ENCODE data around the gene PRKACA. TPM values are rescaled to one million over a fixed set of nuclear protein-coding genes. Genes with fewer than 3 reads are reported as not detected.

PRKACA gene
- polyA plus RNA-seq, 2 of the 4 experiments (the other 2 are of a cell fraction): 10.0 to 40.9 TPM

GRCh38 chr19:14054099-14054498 is 63.5 kb downstream of the PRKACA start:
- POLR2A ChIA-PET: no interaction called here
- TF ChIP-seq CHD4 (IDR thresholded peaks at IDR 0.05; ENCODE audit: borderline replicate concordance): no peak
- no peak for TF ChIP-seq SREBF2 (IDR thresholded peaks at IDR 0.05)
- TF ChIP-seq ZC3H11A (IDR thresholded peaks at IDR 0.05): no peak
- CTCF ChIA-PET: interaction anchor here (1.1 to 1.4 kb wide), 3 partner anchors 11 to 101 kb away, joined by 3 to 6 read pairs (median 4); partner anchors contain the start of gene ASF1B
- no peak for FAIRE-seq
- ATAC-seq: no peak
- Histone ChIP-seq H3K4me3 (no peak overlapping the region), H3K4me2 (no peak overlapping the region), H3K27ac (no peak overlapping the region), H3K4me1 (peaks cover 10% of the 10 kb centered on the region), H3K9me3 (no peaks in the 10 kb centered on the region)
- 92% methylated on average over 6 of the region's 6 CpGs for whole genome bisulfite sequencing (ENCODE audit: missing lambda C conversion rate)
- no peak for DNase-seq (ENCODE audit: low read depth in 1 of 2, low spot score in 1 of 2)

DNA sequence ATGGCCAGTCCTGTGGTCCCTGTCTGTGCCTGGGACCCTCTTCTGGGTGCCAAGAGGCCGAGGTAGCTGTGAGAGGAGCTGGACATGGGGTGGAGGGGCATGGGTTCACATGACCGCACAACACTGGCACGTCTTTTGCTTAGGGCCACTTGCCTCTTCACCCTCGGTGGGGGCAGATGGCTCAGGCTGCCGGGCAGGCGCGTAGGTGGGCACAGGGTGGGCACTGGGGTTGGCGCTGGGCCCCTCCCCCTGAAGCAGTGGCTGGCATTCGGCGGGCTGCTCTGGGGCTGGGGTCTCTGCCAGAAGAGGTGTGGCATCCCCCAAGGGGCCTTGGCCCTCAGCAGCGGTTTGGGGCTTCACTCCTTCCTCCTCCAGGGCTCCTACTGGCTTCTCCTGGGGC is 64.1 kb downstream of the PRKACA start:
- no peak for FAIRE-seq
- POLR2A ChIA-PET: no interaction called here
- no peak for DNase-seq (ENCODE audit: low read depth in 1 of 2, low spot score in 1 of 2)
- no peak overlapping the region for H3K4me3 ChIP-seq
- H3K4me2 ChIP-seq: no peak overlapping the region
- H3K9me3 ChIP-seq: 0 out of 3 replicates have a peak, but pooled peaks cover under 1% of the 10 kb centered on the region
- CTCF ChIA-PET: interaction anchor here (0.6 to 1.7 kb wide), 5 partner anchors 8 to 148 kb away, joined by 3 to 9 read pairs (median 6); partner anchors contain the start of gene PALM3
- ATAC-seq: no peak
- TF ChIP-seq, protein P1, sequence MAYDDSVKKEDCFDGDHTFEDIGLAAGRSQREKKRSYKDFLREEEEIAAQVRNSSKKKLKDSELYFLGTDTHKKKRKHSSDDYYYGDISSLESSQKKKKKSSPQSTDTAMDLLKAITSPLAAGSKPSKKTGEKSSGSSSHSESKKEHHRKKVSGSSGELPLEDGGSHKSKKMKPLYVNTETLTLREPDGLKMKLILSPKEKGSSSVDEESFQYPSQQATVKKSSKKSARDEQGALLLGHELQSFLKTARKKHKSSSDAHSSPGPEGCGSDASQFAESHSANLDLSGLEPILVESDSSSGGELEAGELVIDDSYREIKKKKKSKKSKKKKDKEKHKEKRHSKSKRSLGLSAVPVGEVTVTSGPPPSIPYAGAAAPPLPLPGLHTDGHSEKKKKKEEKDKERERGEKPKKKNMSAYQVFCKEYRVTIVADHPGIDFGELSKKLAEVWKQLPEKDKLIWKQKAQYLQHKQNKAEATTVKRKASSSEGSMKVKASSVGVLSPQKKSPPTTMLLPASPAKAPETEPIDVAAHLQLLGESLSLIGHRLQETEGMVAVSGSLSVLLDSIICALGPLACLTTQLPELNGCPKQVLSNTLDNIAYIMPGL (CRISPR knock-in tag; IDR thresholded peaks at IDR 0.05; ENCODE audit: borderline replicate concordance): no peak
- TF ChIP-seq ZSCAN20 (CRISPR knock-in tag; IDR thresholded peaks at IDR 0.05) (no peak), BCL3 (IDR thresholded peaks at IDR 0.05) (no peak), ZNF302 (CRISPR knock-in tag; IDR thresholded peaks at IDR 0.05) (no peak), PBX3 (IDR thresholded peaks at IDR 0.05) (no peak), EHF (CRISPR knock-in tag; IDR thresholded peaks at IDR 0.05) (no peak), ESRRA (IDR thresholded peaks at IDR 0.05; ENCODE audit: borderline replicate concordance, low read length) (no peak), HOXB5 (CRISPR knock-in tag; IDR thresholded peaks at IDR 0.05) (no peak), ZC3H11A (IDR thresholded peaks at IDR 0.05) (no peak)
- TF ChIP-seq, protein P2, sequence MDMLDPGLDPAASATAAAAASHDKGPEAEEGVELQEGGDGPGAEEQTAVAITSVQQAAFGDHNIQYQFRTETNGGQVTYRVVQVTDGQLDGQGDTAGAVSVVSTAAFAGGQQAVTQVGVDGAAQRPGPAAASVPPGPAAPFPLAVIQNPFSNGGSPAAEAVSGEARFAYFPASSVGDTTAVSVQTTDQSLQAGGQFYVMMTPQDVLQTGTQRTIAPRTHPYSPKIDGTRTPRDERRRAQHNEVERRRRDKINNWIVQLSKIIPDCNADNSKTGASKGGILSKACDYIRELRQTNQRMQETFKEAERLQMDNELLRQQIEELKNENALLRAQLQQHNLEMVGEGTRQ (IDR thresholded peaks at IDR 0.05): no peak
- TF ChIP-seq, protein P3, sequence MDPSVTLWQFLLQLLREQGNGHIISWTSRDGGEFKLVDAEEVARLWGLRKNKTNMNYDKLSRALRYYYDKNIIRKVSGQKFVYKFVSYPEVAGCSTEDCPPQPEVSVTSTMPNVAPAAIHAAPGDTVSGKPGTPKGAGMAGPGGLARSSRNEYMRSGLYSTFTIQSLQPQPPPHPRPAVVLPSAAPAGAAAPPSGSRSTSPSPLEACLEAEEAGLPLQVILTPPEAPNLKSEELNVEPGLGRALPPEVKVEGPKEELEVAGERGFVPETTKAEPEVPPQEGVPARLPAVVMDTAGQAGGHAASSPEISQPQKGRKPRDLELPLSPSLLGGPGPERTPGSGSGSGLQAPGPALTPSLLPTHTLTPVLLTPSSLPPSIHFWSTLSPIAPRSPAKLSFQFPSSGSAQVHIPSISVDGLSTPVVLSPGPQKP (IDR thresholded peaks at IDR 0.05; ENCODE audit: low read depth, low read length): no peak
- H3K27ac ChIP-seq: no peak overlapping the region
- H3K4me1 ChIP-seq: peaks cover 6% of the 10 kb centered on the region
- WGBS (ENCODE audit: missing lambda C conversion rate): 92% methylated on average over 2 of the region's 11 CpGs

- Histone ChIP-seq H3K4me2 (no peak overlapping the region), H3K27ac (no peak overlapping the region), H3K4me3 (no peak overlapping the region), H3K4me1 (peaks cover 1% of the 10 kb centered on the region), H3K9me3 (0 out of 3 replicates have a peak, but pooled peaks cover 3% of the 10 kb centered on the region)
- POLR2A ChIA-PET: no interaction called here
- no peak for DNase-seq (ENCODE audit: low read depth in 1 of 2, low spot score in 1 of 2)
- TF ChIP-seq RCOR1 (IDR thresholded peaks at IDR 0.05; ENCODE audit: low read depth, low read length) (no peak), JUN (IDR thresholded peaks at IDR 0.05) (no peak), EHMT2 (IDR thresholded peaks at IDR 0.05; ENCODE audit: low read depth) (no peak), HOXB13 (CRISPR knock-in tag; IDR thresholded peaks at IDR 0.05; ENCODE audit: low read depth) (no peak), HOXB5 (CRISPR knock-in tag; IDR thresholded peaks at IDR 0.05) (no peak), CHD4 (IDR thresholded peaks at IDR 0.05; ENCODE audit: borderline replicate concordance) (no peak), NPAS2 (CRISPR knock-in tag; IDR thresholded peaks at IDR 0.05; ENCODE audit: borderline replicate concordance) (no peak)
- no peak for ATAC-seq
- WGBS (ENCODE audit: missing lambda C conversion rate): 78% methylated on average over 3 of the region's 3 CpGs
- no peak for FAIRE-seq
- CTCF ChIA-PET: interaction anchor here (0.6 to 1.8 kb wide), 7 partner anchors 9 to 148 kb away, joined by 3 to 9 read pairs (median 6); partner anchors contain the start of genes IL27RA and PALM3
Observed at GRCh38 chr19:14053032-14053431, 64.5 kb downstream of the PRKACA start.

All from A549 (cell line).